HCT116 (cell line): ENCODE data around the gene TIMM17A. TPM values are rescaled to one million over a fixed set of nuclear protein-coding genes. Genes with fewer than 3 reads are reported as not detected.

Experiments
- ATAC-seq: fragments of 200-7000 bp; cut with Tn5 transposase; 2 replicates; pipeline ENCODE4 v1.9.1; 2020; ENCODE audit warnings: mild to moderate bottlenecking, moderate library complexity
- BruUV-seq: library from RNA; stranded (reverse); fragments of 400-500 nt; replicated peaks from 2 replicates; lab custom pipeline; 2021; lab: Mats Ljungman, UMichigan
- CTCF ChIA-PET: fragments of 300-600 bp; sonication (Branson Sonifier 250); formaldehyde crosslinking; loops from one replicate; lab custom pipeline; 2021; ENCODE audit warnings: antibody characterized with exemption; lab: Charles Lee
- POLR2A ChIA-PET: fragments of 300-600, 350-600 bp; sonication (Branson Sonifier 250); formaldehyde crosslinking; loops from one replicate; lab custom pipeline; 2021; ENCODE audit warnings: antibody characterized with exemption; lab: Charles Lee
- RAD21 ChIA-PET, 2 experiments: fragments of 300-600 bp; sonication (Branson Sonifier 250); formaldehyde crosslinking; loops; one replicate each; lab custom pipeline; 2023; ENCODE audit warnings: low total read pairs in 2 of 2; ENCODE audit not compliant: uncharacterized antibody in 2 of 2, unreplicated experiment in 2 of 2, low non-redundant PET in 1 of 2; lab: Charles Lee
- DNase-seq: peaks from one replicate; pipeline ENCODE4 v3.0.0-alpha.2; 2010; ENCODE audit warnings: low read depth, low spot score
- H2AFZ ChIP-seq: fragments of 200-600 bp; shearing (Covaris generic), sonication (generic); 2 replicates; pipeline ENCODE4 v1.6.1; 2017; ENCODE audit warnings: low read depth, mixed run types, mixed read lengths, antibody characterized with exemption, low read length; ENCODE audit not compliant: poor library complexity, severe bottlenecking
- H3K27ac ChIP-seq: 2 replicates; pipeline ENCODE4 v1.5.1; 2012; ENCODE audit warnings: low read depth, low read length
- H3K27me3 ChIP-seq: fragments of 200-600 bp; sonication (generic); 2 replicates; pipeline ENCODE4 v1.6.1; 2016; ENCODE audit warnings: mixed run types, low read length, mixed read lengths; ENCODE audit not compliant: insufficient read depth
- H3K36me3 ChIP-seq, 2 experiments: fragments of 200-500 bp in 1 of 2; fragments of 200-600 bp in 1 of 2; sonication (Bioruptor generic) in 1 of 2; sonication (generic) in 1 of 2; 2 replicates each; pipeline versions ENCODE4 v1.5.1 to v1.6.1; 2014 to 2016; ENCODE audit warnings: low read length in 2 of 2, inconsistent platforms in 1 of 2, mixed read lengths in 1 of 2, mixed run types in 1 of 2; ENCODE audit not compliant: insufficient read depth in 2 of 2, control insufficient read depth in 1 of 2
- H3K4me1 ChIP-seq, 2 experiments: fragments of 200-600 bp in 1 of 2; sonication (generic) in 1 of 2; 2 replicates each; pipeline versions ENCODE4 v1.5.1 to v1.6.1; 2012 to 2017; ENCODE audit warnings: low read length in 2 of 2, inconsistent platforms in 1 of 2, mild to moderate bottlenecking in 1 of 2, mixed read lengths in 1 of 2, mixed run types in 1 of 2, moderate library complexity in 1 of 2; ENCODE audit not compliant: insufficient read depth in 2 of 2, control insufficient read depth in 1 of 2
- H3K4me2 ChIP-seq: fragments of 200-600 bp; sonication (generic); 2 replicates; pipeline ENCODE4 v1.6.1; 2017; ENCODE audit warnings: mixed run types, low read length, mixed read lengths
- H3K4me3 ChIP-seq, 2 experiments: fragments of 200-600 bp in 1 of 2; sonication (generic) in 1 of 2; replicated peaks in 1 of 2; 2 replicates each; pipeline ENCODE4 v1.5.1; 2011 to 2016; ENCODE audit warnings: low read length in 2 of 2, control low read depth in 1 of 2, low read depth in 1 of 2, mild to moderate bottlenecking in 1 of 2, mixed read lengths in 1 of 2, mixed run types in 1 of 2
- H3K79me2 ChIP-seq: fragments of 200-600 bp; sonication (generic); 2 replicates; pipeline ENCODE4 v1.6.1; 2017; ENCODE audit warnings: mild to moderate bottlenecking, mixed run types, low read length, moderate library complexity, mixed read lengths; ENCODE audit not compliant: insufficient read depth
- H3K9ac ChIP-seq: fragments of 200-600 bp; sonication (generic); 2 replicates; pipeline ENCODE4 v1.6.1; 2016; ENCODE audit warnings: low read length, mixed read lengths
- H3K9me2 ChIP-seq: fragments of 200-600 bp; sonication (generic), shearing (Covaris generic); 2 replicates; pipeline ENCODE4 v1.6.1; 2017; ENCODE audit warnings: mixed run types, mild to moderate bottlenecking, moderate library complexity; ENCODE audit not compliant: insufficient read depth
- H3K9me3 ChIP-seq, 2 experiments: fragments of 200-500 bp in 1 of 2; fragments of 200-600 bp in 1 of 2; sonication (Bioruptor generic) in 1 of 2; sonication (generic) in 1 of 2; 2 replicates each; pipeline ENCODE4 v1.6.1; 2014 to 2017; ENCODE audit warnings: low read length in 2 of 2, mixed read lengths in 2 of 2, inconsistent platforms in 1 of 2, low read depth in 1 of 2, mild to moderate bottlenecking in 1 of 2, mixed run types in 1 of 2, moderate library complexity in 1 of 2; ENCODE audit not compliant: control insufficient read depth in 1 of 2, insufficient read depth in 1 of 2
- H4K20me1 ChIP-seq: fragments of 200-600 bp; sonication (generic), shearing (Covaris generic); 2 replicates; pipeline ENCODE4 v1.6.1; 2017; ENCODE audit warnings: mixed run types, mild to moderate bottlenecking, moderate library complexity; ENCODE audit not compliant: insufficient read depth
- CBX3 ChIP-seq: IDR thresholded peaks from 2 replicates; pipeline ENCODE4 v1.6.1; 2012; ENCODE audit warnings: low read depth
- CTCF ChIP-seq, 3 experiments: fragments of 200-600 bp in 1 of 3; sonication (generic) in 1 of 3; IDR thresholded peaks in 2 of 3; conservative IDR thresholded peaks in 1 of 3; 2 replicates each; pipeline ENCODE4 v1.5.1; 2012 to 2017; ENCODE audit warnings: low read depth in 2 of 3, low read length in 2 of 3, antibody characterized with exemption in 1 of 3, borderline replicate concordance in 1 of 3, control low read depth in 1 of 3, mild to moderate bottlenecking in 1 of 3, mixed read lengths in 1 of 3, mixed run types in 1 of 3, moderate library complexity in 1 of 3; ENCODE audit not compliant: insufficient read depth in 1 of 3
- EZH2phosphoT487 ChIP-seq: fragments of 200-600 bp; IDR thresholded peaks from 2 replicates; pipeline ENCODE4 v1.6.1; 2018; ENCODE audit warnings: antibody characterized with exemption, borderline replicate concordance
- FOSL1 ChIP-seq: IDR thresholded peaks from 2 replicates; pipeline ENCODE4 v1.6.1; 2012; ENCODE audit warnings: low read depth
- POLR2AphosphoS5 ChIP-seq: IDR thresholded peaks from 2 replicates; pipeline ENCODE4 v1.6.1; 2011; ENCODE audit warnings: mild to moderate bottlenecking, low read depth, low read length, moderate library complexity
- SP1 ChIP-seq: IDR thresholded peaks from 2 replicates; pipeline ENCODE4 v1.6.1; 2012; ENCODE audit warnings: low read depth
- SRF ChIP-seq: IDR thresholded peaks from 2 replicates; pipeline ENCODE4 v1.6.1; 2012; ENCODE audit warnings: low read depth
- TCF7L2 ChIP-seq: IDR thresholded peaks from 2 replicates; pipeline ENCODE4 v1.7.0; 2011; ENCODE audit warnings: borderline replicate concordance, inconsistent platforms; ENCODE audit not compliant: insufficient read depth, insufficient read length; ENCODE audit errors: extremely low read depth
- YY1 ChIP-seq: IDR thresholded peaks from 2 replicates; pipeline ENCODE4 v1.6.1; 2011; ENCODE audit warnings: low read length, low read depth, moderate library complexity, mild to moderate bottlenecking; ENCODE audit not compliant: insufficient replicate concordance; ENCODE audit errors: extremely low read depth
- ZFX ChIP-seq: fragments of 450-650 bp; IDR thresholded peaks from 2 replicates; pipeline ENCODE4 v1.6.1; 2017
- intact Hi-C: fragments of 100-400 bp; cut with micrococcal nuclease; formaldehyde crosslinking; loops from 2 replicates; pipeline ENCODE4 v1.10.0; 2022
- total RNA-seq: library from RNA; stranded (reverse); gene quantifications from one replicate; pipeline ENCODE4 v1.2.1, GENCODE V29; 2021; ENCODE audit not compliant: unreplicated experiment
- TF ChIP-seq, protein P1 (sequence below): IDR thresholded peaks from 2 replicates; pipeline ENCODE4 v1.6.1; 2011; ENCODE audit warnings: mild to moderate bottlenecking, low read length, moderate library complexity; ENCODE audit not compliant: insufficient replicate concordance; ENCODE audit errors: extremely low read depth
- TF ChIP-seq, protein P2 (sequence below): IDR thresholded peaks from 2 replicates; pipeline ENCODE4 v1.6.1; 2012; ENCODE audit warnings: low read depth
- TF ChIP-seq, protein P3 (sequence below): IDR thresholded peaks from 2 replicates; pipeline ENCODE4 v1.6.1; 2012

The TIMM17A gene
- total RNA-seq, 1 experiment from 2014 or later = 100 TPM

GRCh38 chr1:201911826-201912571 lies 43.3 kb upstream of the TIMM17A start:
- Histone ChIP-seq H3K27ac (no peak overlapping the region), H3K4me2 (no peak overlapping the region), H3K9ac (no peak overlapping the region), H3K4me1 (peaks cover 3 to 6% of the 10 kb centered on the region in 2 experiments; a peak in 3 of 4 replicates), H3K79me2 (no peaks in the 10 kb centered on the region), H3K9me2 (no peaks in the 10 kb centered on the region), H3K9me3 (no peaks in the 10 kb centered on the region), H3K27me3 (no peaks in the 10 kb centered on the region), H3K36me3 (no peaks in the 10 kb centered on the region), H3K4me3 (no peak overlapping the region), H4K20me1 (no peaks in the 10 kb centered on the region), H2AFZ (no peak overlapping the region)
- intact Hi-C loops = no loop called here
- ChIA-PET POLR2A (no interaction called here), RAD21 (no interaction called here), CTCF (no interaction called here)
- no TSS peak for BruUV-seq
- DNase-seq (no peak), ATAC-seq (no peak)
- TF ChIP-seq SRF (no peak), POLR2AphosphoS5 (no peak), CBX3 (no peak), ZFX (no peak), CTCF (IDR thresholded peaks at IDR 0.05 in 2 of 3, conservative IDR thresholded peaks at IDR 0.05 in 1 of 3; ENCODE audit: borderline replicate concordance in 1 of 3, insufficient read depth in 1 of 3, low read depth in 2 of 3, low read length in 2 of 3) (no peak), EZH2phosphoT487 (no peak), FOSL1 (no peak), YY1 (no peak), SP1 (no peak), TCF7L2 (no peak)
- TF ChIP-seq, protein P1, sequence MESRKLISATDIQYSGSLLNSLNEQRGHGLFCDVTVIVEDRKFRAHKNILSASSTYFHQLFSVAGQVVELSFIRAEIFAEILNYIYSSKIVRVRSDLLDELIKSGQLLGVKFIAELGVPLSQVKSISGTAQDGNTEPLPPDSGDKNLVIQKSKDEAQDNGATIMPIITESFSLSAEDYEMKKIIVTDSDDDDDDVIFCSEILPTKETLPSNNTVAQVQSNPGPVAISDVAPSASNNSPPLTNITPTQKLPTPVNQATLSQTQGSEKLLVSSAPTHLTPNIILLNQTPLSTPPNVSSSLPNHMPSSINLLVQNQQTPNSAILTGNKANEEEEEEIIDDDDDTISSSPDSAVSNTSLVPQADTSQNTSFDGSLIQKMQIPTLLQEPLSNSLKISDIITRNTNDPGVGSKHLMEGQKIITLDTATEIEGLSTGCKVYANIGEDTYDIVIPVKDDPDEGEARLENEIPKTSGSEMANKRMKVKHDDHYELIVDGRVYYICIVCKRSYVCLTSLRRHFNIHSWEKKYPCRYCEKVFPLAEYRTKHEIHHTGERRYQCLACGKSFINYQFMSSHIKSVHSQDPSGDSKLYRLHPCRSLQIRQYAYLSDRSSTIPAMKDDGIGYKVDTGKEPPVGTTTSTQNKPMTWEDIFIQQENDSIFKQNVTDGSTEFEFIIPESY = no peak
- TF ChIP-seq, protein P2, sequence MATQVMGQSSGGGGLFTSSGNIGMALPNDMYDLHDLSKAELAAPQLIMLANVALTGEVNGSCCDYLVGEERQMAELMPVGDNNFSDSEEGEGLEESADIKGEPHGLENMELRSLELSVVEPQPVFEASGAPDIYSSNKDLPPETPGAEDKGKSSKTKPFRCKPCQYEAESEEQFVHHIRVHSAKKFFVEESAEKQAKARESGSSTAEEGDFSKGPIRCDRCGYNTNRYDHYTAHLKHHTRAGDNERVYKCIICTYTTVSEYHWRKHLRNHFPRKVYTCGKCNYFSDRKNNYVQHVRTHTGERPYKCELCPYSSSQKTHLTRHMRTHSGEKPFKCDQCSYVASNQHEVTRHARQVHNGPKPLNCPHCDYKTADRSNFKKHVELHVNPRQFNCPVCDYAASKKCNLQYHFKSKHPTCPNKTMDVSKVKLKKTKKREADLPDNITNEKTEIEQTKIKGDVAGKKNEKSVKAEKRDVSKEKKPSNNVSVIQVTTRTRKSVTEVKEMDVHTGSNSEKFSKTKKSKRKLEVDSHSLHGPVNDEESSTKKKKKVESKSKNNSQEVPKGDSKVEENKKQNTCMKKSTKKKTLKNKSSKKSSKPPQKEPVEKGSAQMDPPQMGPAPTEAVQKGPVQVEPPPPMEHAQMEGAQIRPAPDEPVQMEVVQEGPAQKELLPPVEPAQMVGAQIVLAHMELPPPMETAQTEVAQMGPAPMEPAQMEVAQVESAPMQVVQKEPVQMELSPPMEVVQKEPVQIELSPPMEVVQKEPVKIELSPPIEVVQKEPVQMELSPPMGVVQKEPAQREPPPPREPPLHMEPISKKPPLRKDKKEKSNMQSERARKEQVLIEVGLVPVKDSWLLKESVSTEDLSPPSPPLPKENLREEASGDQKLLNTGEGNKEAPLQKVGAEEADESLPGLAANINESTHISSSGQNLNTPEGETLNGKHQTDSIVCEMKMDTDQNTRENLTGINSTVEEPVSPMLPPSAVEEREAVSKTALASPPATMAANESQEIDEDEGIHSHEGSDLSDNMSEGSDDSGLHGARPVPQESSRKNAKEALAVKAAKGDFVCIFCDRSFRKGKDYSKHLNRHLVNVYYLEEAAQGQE = no peak
- TF ChIP-seq, protein P3, sequence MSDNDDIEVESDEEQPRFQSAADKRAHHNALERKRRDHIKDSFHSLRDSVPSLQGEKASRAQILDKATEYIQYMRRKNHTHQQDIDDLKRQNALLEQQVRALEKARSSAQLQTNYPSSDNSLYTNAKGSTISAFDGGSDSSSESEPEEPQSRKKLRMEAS = no peak
